GM12874 (cell line): ENCODE data around the gene CDK5RAP2.
A peak's percentile ranks its signal among the peaks of the same experiment; 100 is the strongest.

Experiments
- TF ChIP-seq, protein P1 (sequence below): IDR thresholded peaks from 2 replicates; pipeline ENCODE4 v1.5.1; 2011; ENCODE audit warnings: low read depth, mild to moderate bottlenecking, control low read depth, low read length, moderate library complexity; ENCODE audit not compliant: insufficient read depth

CDK5RAP2 gene

GRCh38 chr9:120619751-120620655, 40.0 kb upstream of the CDK5RAP2 start:
- TF ChIP-seq, protein P1, sequence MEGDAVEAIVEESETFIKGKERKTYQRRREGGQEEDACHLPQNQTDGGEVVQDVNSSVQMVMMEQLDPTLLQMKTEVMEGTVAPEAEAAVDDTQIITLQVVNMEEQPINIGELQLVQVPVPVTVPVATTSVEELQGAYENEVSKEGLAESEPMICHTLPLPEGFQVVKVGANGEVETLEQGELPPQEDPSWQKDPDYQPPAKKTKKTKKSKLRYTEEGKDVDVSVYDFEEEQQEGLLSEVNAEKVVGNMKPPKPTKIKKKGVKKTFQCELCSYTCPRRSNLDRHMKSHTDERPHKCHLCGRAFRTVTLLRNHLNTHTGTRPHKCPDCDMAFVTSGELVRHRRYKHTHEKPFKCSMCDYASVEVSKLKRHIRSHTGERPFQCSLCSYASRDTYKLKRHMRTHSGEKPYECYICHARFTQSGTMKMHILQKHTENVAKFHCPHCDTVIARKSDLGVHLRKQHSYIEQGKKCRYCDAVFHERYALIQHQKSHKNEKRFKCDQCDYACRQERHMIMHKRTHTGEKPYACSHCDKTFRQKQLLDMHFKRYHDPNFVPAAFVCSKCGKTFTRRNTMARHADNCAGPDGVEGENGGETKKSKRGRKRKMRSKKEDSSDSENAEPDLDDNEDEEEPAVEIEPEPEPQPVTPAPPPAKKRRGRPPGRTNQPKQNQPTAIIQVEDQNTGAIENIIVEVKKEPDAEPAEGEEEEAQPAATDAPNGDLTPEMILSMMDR = peak; percentile 60

- TF ChIP-seq, protein P1 = no peak
These were observed 37.3 kb upstream of the CDK5RAP2 start for GRCh38 chr9:120616966-120617935.

GRCh38 chr9:120612218-120612617, 32.3 kb upstream of the CDK5RAP2 start:
- TF ChIP-seq, protein P1 = peak; percentile 15; the same call in 1 of the 2 replicates

DNA sequence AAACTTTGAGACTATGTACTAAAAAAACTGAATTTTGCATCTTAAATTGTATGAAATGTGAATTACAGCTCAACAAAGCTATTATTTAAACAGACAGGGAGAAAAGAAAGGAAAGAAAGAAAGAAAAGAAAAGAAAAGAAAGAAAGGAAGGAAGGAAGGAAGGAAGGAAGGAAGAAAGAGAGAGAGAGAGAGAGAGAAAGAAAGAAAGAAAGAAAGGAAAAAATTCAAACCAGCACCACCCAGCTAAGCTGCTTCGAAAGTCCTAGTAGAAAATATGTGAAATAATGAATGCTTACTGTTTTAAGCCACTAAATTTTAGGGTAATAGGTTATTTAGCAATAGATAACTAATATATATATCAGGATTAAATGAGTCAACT, 31.7 kb upstream of the CDK5RAP2 start:
- TF ChIP-seq, protein P1 = no peak

GRCh38 chr9:120610975-120611689, 31.2 kb upstream of the CDK5RAP2 start:
- TF ChIP-seq, protein P1 = no peak

DNA sequence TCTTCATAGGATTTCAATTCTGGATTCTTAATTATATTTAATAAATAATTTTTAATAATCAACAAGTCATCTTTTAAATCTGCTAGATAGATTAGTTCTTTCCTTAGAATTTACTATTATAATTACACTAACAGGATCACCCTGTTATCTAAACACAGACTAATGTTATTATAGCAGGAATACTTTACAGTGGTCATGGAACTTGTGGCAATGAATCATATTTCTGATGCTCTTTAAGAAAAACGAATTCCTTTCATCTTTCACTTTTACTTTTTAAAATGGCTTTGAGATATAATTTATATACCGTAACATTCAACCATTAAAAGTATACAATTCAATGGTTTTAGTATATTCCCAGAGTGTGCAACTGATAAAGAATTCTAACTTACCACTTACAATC, 29.7 kb upstream of the CDK5RAP2 start:
- TF ChIP-seq, protein P1 = no peak
